IMR-90 (cell line): Measurements from ENCODE around the gene ATP5PD. TPM values are rescaled to one million over a fixed set of nuclear protein-coding genes. Genes with fewer than 3 reads are reported as not detected.

Experiments used
- ATAC-seq: fragments of 200-7000 bp; cut with Tn5 transposase; 2 replicates; pipeline ENCODE4 v1.9.1; 2020; ENCODE audit warnings: low read depth, mild to moderate bottlenecking, moderate library complexity
- BruUV-seq: library from RNA; stranded (reverse); fragments of 400-500 nt; replicated peaks from 2 replicates; lab custom pipeline; 2021; lab: Mats Ljungman, UMichigan
- CTCF ChIA-PET: fragments of 300-600 bp; formaldehyde crosslinking; extraction: SDS; loops from one replicate; lab custom pipeline; 2021; ENCODE audit warnings: antibody characterized with exemption; lab: Yijun Ruan, JAX
- POLR2A ChIA-PET: fragments of 300-600 bp; sonication (Branson Sonifier 250); formaldehyde crosslinking; loops from one replicate; lab custom pipeline; 2022; ENCODE audit warnings: antibody characterized with exemption; ENCODE audit not compliant: unreplicated experiment; lab: Charles Lee
- DNase-seq: peaks from one replicate; pipeline ENCODE4 v3.0.0; 2013
- H2AFZ ChIP-seq: replicated peaks from 2 replicates; pipeline ENCODE3; 2013; ENCODE audit warnings: low read length, mild to moderate bottlenecking; ENCODE audit not compliant: poor library complexity
- H2AK5ac ChIP-seq: 2 replicates; pipeline ENCODE4 v1.6.1; 2013; ENCODE audit warnings: low read depth, low read length, inconsistent platforms
- H2AK9ac ChIP-seq: replicated peaks from 2 replicates; pipeline ENCODE3; 2013; ENCODE audit warnings: mild to moderate bottlenecking, low read depth, low read length, moderate library complexity; ENCODE audit not compliant: poor library complexity
- H2BK120ac ChIP-seq: 2 replicates; pipeline ENCODE4 v1.6.1; 2013; ENCODE audit warnings: low read depth, low read length, inconsistent platforms
- H2BK15ac ChIP-seq: 3 replicates; pipeline ENCODE4 v1.6.1; 2013; ENCODE audit warnings: low read depth, low read length, inconsistent platforms
- H2BK20ac ChIP-seq: 2 replicates; pipeline ENCODE4 v1.6.1; 2013; ENCODE audit warnings: low read depth, mild to moderate bottlenecking, inconsistent platforms, low read length, moderate library complexity
- H2BK5ac ChIP-seq: 2 replicates; pipeline ENCODE4 v1.6.1; 2013; ENCODE audit warnings: mild to moderate bottlenecking, low read depth, low read length, inconsistent platforms; ENCODE audit not compliant: poor library complexity, severe bottlenecking
- H3K14ac ChIP-seq: replicated peaks from 2 replicates; pipeline ENCODE4 v1.6.1; 2013; ENCODE audit warnings: low read depth, low read length, inconsistent platforms
- H3K18ac ChIP-seq: 2 replicates; pipeline ENCODE4 v1.6.1; 2013; ENCODE audit warnings: low read depth, low read length, control low read depth
- H3K23ac ChIP-seq: 2 replicates; pipeline ENCODE4 v1.6.1; 2013; ENCODE audit warnings: low read depth, low read length, inconsistent platforms
- H3K27ac ChIP-seq: 2 replicates; pipeline ENCODE4 v1.5.1; 2013; ENCODE audit warnings: mild to moderate bottlenecking, control low read depth, low read length; ENCODE audit not compliant: insufficient read depth
- H3K27me3 ChIP-seq: 2 replicates; pipeline ENCODE4 v1.6.1; 2013; ENCODE audit warnings: low read length; ENCODE audit not compliant: control insufficient read depth, insufficient read depth
- H3K36me3 ChIP-seq: 2 replicates; pipeline ENCODE4 v1.6.1; 2013; ENCODE audit warnings: low read length, mixed read lengths; ENCODE audit not compliant: control insufficient read depth, insufficient read depth
- H3K4ac ChIP-seq: 2 replicates; pipeline ENCODE4 v1.6.1; 2013; ENCODE audit warnings: low read depth, low read length, inconsistent platforms
- H3K4me1 ChIP-seq: 2 replicates; pipeline ENCODE4 v1.6.1; 2013; ENCODE audit warnings: low read length, mixed read lengths; ENCODE audit not compliant: control insufficient read depth, insufficient read depth
- H3K4me2 ChIP-seq: 2 replicates; pipeline ENCODE4 v1.6.1; 2013; ENCODE audit warnings: low read depth, mild to moderate bottlenecking, control low read depth, low read length, moderate library complexity
- H3K4me3 ChIP-seq: 2 replicates; pipeline ENCODE4 v1.5.1; 2013; ENCODE audit warnings: low read depth, mild to moderate bottlenecking, control low read depth, low read length, moderate library complexity; ENCODE audit not compliant: insufficient read depth
- H3K56ac ChIP-seq: 2 replicates; pipeline ENCODE4 v1.6.1; 2013; ENCODE audit warnings: low read length, inconsistent platforms; ENCODE audit not compliant: insufficient read depth; ENCODE audit errors: extremely low read depth
- H3K79me1 ChIP-seq, 2 experiments: 2 replicates each; pipeline ENCODE4 v1.6.1; 2013; ENCODE audit warnings: low read length in 2 of 2, inconsistent platforms in 1 of 2, low read depth in 1 of 2
- H3K9ac ChIP-seq: 2 replicates; pipeline ENCODE4 v1.6.1; 2013; ENCODE audit warnings: low read depth, low read length, control low read depth
- H3K9me1 ChIP-seq: 2 replicates; pipeline ENCODE4 v1.6.1; 2013; ENCODE audit warnings: low read length, inconsistent platforms; ENCODE audit not compliant: insufficient read depth
- H3K9me3 ChIP-seq: 2 replicates; pipeline ENCODE4 v1.6.1; 2013; ENCODE audit warnings: low read length; ENCODE audit not compliant: control insufficient read depth, insufficient read depth
- H4K20me1 ChIP-seq: 2 replicates; pipeline ENCODE4 v1.6.1; 2013; ENCODE audit warnings: low read length, inconsistent platforms; ENCODE audit not compliant: insufficient read depth
- H4K5ac ChIP-seq: 2 replicates; pipeline ENCODE4 v1.6.1; 2013; ENCODE audit warnings: mild to moderate bottlenecking, low read depth, low read length, control low read depth
- H4K8ac ChIP-seq, 2 experiments: 2 replicates each; pipeline ENCODE4 v1.6.1; 2013; ENCODE audit warnings: low read depth in 2 of 2, low read length in 2 of 2, control low read depth in 1 of 2, inconsistent platforms in 1 of 2
- H4K91ac ChIP-seq: 2 replicates; pipeline ENCODE4 v1.6.1; 2013; ENCODE audit warnings: low read depth, low read length, inconsistent platforms; ENCODE audit not compliant: insufficient read depth
- BHLHE40 ChIP-seq: fragments of 150-350 bp; IDR thresholded peaks from 2 replicates; pipeline ENCODE4 v1.6.1; 2016; ENCODE audit warnings: mild to moderate bottlenecking, low read depth, low read length
- CHD1 ChIP-seq: IDR thresholded peaks from 2 replicates; pipeline ENCODE4 v1.6.1; 2012; ENCODE audit warnings: low read depth, low read length, improper control_type of control experiment
- CTCF ChIP-seq: conservative IDR thresholded peaks from 2 replicates; pipeline ENCODE4 v1.5.1; 2012; ENCODE audit warnings: mild to moderate bottlenecking, low read depth, low read length, improper control_type of control experiment
- ELK1 ChIP-seq: fragments of 150-350 bp; IDR thresholded peaks from 2 replicates; pipeline ENCODE4 v1.6.1; 2016; ENCODE audit warnings: low read depth, mild to moderate bottlenecking, low read length, moderate library complexity, borderline replicate concordance
- FOS ChIP-seq: fragments of 150-350 bp; IDR thresholded peaks from 2 replicates; pipeline ENCODE4 v1.6.1; 2016; ENCODE audit warnings: low read depth, low read length
- MAFK ChIP-seq: IDR thresholded peaks from 2 replicates; pipeline ENCODE4 v1.6.1; 2012; ENCODE audit warnings: low read depth, low read length, improper control_type of control experiment
- MAZ ChIP-seq: IDR thresholded peaks from 2 replicates; pipeline ENCODE4 v1.6.1; 2012; ENCODE audit warnings: low read depth, mild to moderate bottlenecking, low read length, improper control_type of control experiment, moderate library complexity, borderline replicate concordance
- MXI1 ChIP-seq: IDR thresholded peaks from 2 replicates; pipeline ENCODE4 v1.6.1; 2012; ENCODE audit warnings: low read depth, mild to moderate bottlenecking, low read length, moderate library complexity, borderline replicate concordance
- POLR2A ChIP-seq: IDR thresholded peaks from 2 replicates; pipeline ENCODE4 v1.6.1; 2012; ENCODE audit warnings: mild to moderate bottlenecking, low read depth, low read length
- RAD21 ChIP-seq: IDR thresholded peaks from 2 replicates; pipeline ENCODE4 v1.6.1; 2012; ENCODE audit warnings: low read length, improper control_type of control experiment
- RCOR1 ChIP-seq: IDR thresholded peaks from 2 replicates; pipeline ENCODE4 v1.6.1; 2012; ENCODE audit warnings: mild to moderate bottlenecking, low read length, improper control_type of control experiment; ENCODE audit not compliant: insufficient replicate concordance
- USF2 ChIP-seq: fragments of 150-350 bp; IDR thresholded peaks from 2 replicates; pipeline ENCODE4 v1.6.1; 2017; ENCODE audit warnings: mild to moderate bottlenecking, antibody characterized with exemption, low read length, low read depth
- WGBS, 2 experiments: methylation state at CpG; one replicate each; pipeline versions ENCODE4 v1.1.5 to v1.1.7; 2013; ENCODE audit warnings: missing lambda C conversion rate in 2 of 2; ENCODE audit not compliant: insufficient read length in 1 of 2; ENCODE audit errors: extremely low coverage in 2 of 2; 5-methylcytosine and 5-hydroxymethylcytosine counted together
- dilution Hi-C: fragments of 300-500 bp; cut with HindIII; formaldehyde crosslinking; loops from one replicate; pipeline ENCODE4 v1.14.3; 2018; ENCODE audit warnings: low sequenced_read_pairs; ENCODE audit not compliant: unreplicated experiment
- in situ Hi-C: fragments of 300-500 bp; cut with MboI; formaldehyde crosslinking; loops from 3 replicates; pipeline ENCODE4 v1.14.3; 2019; ENCODE audit warnings: low sequenced_read_pairs, inconsistent platforms, mixed read lengths
- intact Hi-C: fragments of 100-400 bp; cut with micrococcal nuclease; formaldehyde crosslinking; loops from 2 replicates; pipeline ENCODE4 v1.10.0; 2022
- polyA plus RNA-seq, 3 experiments: library from polyadenylated mRNA; depleted of rRNA; stranded (reverse); fragments of >200 nt; gene quantifications; 2 replicates each; pipeline ENCODE4 v1.2.3, GENCODE V29; 2012; ENCODE audit warnings: low replicate concordance in 1 of 3
- total RNA-seq: library from RNA; depleted of rRNA; stranded (reverse); fragments of >200 nt; gene quantifications from 2 replicates; pipeline ENCODE4 v1.2.3, GENCODE V29; 2012

The ATP5PD gene
- total and polyA plus RNA-seq, 2 of the 4 experiments (the other 2 are of a cell fraction), result 373 to 425 TPM

- dilution Hi-C loops, result no loop called here
- CTCF ChIA-PET, result interaction anchor here (1.1 kb wide), 1 partner anchor 42 kb away, joined by 3 read pairs; no protein-coding TSS in a partner anchor
Measured at GRCh38 chr17:75063626-75064025, 16.9 kb upstream of the ATP5PD start.

More at GRCh38 chr17:75063626-75064025, 16.9 kb upstream of the ATP5PD start:
- Histone ChIP-seq H3K18ac (no peak overlapping the region), H2AFZ (no peak overlapping the region), H3K56ac (no peak overlapping the region), H2BK20ac (no peak overlapping the region), H3K36me3 (peaks cover 46% of the 10 kb centered on the region), H3K23ac (no peak overlapping the region), H4K8ac (no peak overlapping the region), H4K5ac (no peak overlapping the region), H3K14ac (no peak overlapping the region), H4K20me1 (no peaks in the 10 kb centered on the region), H2BK5ac (no peak overlapping the region), H3K4ac (no peak overlapping the region), H3K27ac (no peak overlapping the region), H2AK5ac (no peak overlapping the region), H2BK120ac (no peak overlapping the region), H2BK15ac (no peak overlapping the region), H2AK9ac (no peak overlapping the region), H3K4me1 (peaks cover 6% of the 10 kb centered on the region; the same call in 1 of the 2 replicates), H3K4me2 (no peak overlapping the region), H4K91ac (no peak overlapping the region), H3K27me3 (no peaks in the 10 kb centered on the region), H3K79me1 (peaks cover 3 to 5% of the 10 kb centered on the region in 2 experiments; a peak in 3 of 4 replicates), H3K4me3 (no peak overlapping the region), H3K9me1 (0 out of 2 replicates have a peak, but pooled peaks cover 3% of the 10 kb centered on the region), H3K9me3 (no peaks in the 10 kb centered on the region), H3K9ac (no peak overlapping the region)
- 47% methylated on average over 2 of the region's 3 CpGs; no CpG with 5 or more reads in 1 of the 2 experiments for WGBS, 2 experiments
- intact Hi-C loops, result loop anchor here (5.0 to 10.0 kb wide), 2 partner anchors 49 to 141 kb away; partner anchors contain the start of gene NUP85
- ATAC-seq (no peak), DNase-seq (no peak)
- POLR2A ChIA-PET, result no interaction called here
- in situ Hi-C loops, result loop anchor here (10.0 to 25.0 kb wide), 2 partner anchors 141 to 349 kb away; partner anchors contain the start of genes GRB2 and NUP85
- BruUV-seq, result no TSS peak
- TF ChIP-seq MAZ (no peak), FOS (no peak), ELK1 (no peak), RAD21 (no peak), CTCF (no peak), CHD1 (no peak), USF2 (no peak), MXI1 (no peak), RCOR1 (no peak), POLR2A (no peak), MAFK (no peak), BHLHE40 (no peak)
